Upper lobe of left lung (tissue), 6 donors: ENCODE measurements around the gene HDHD2. TPM values are rescaled to one million over a fixed set of nuclear protein-coding genes. Genes with fewer than 3 reads are reported as not detected.

Experiments
- ATAC-seq, 2 donors: fragments of 200-7000 bp; cut with Tn5 transposase; one replicate each; pipeline ENCODE4 v1.9.1; 2022; ENCODE audit warnings: mild to moderate bottlenecking in 2 of 2, moderate library complexity in 2 of 2; ENCODE audit not compliant: low FRiP score in 2 of 2
- DNase-seq, 2 donors: peaks; one replicate each; pipeline ENCODE4 v3.0.0-alpha.2; 2019 to 2020
- H3K27ac ChIP-seq, 4 donors: fragments of 200-600 bp; sonication (generic); one replicate each; pipeline ENCODE4 v1.5.1; 2016 to 2019
- H3K27me3 ChIP-seq, 4 donors: fragments of 200-600 bp; sonication (generic); one replicate each; pipeline ENCODE4 v1.5.1; 2017 to 2019
- H3K36me3 ChIP-seq, 4 donors: fragments of 200-600 bp; sonication (generic); one replicate each; pipeline ENCODE4 v1.5.1; 2016 to 2019
- H3K4me1 ChIP-seq, 4 donors: fragments of 200-600 bp; sonication (generic); one replicate each; pipeline ENCODE4 v1.5.1; 2018 to 2019
- H3K4me3 ChIP-seq, 4 donors: fragments of 200-600 bp; sonication (generic); one replicate each; pipeline ENCODE4 v1.5.1; 2017 to 2019; ENCODE audit warnings: mild to moderate bottlenecking in 2 of 4, moderate library complexity in 1 of 4
- H3K9me3 ChIP-seq, 4 donors: fragments of 200-600 bp; sonication (generic); one replicate each; pipeline ENCODE4 v1.5.1; 2018 to 2019
- EP300 ChIP-seq, 4 donors: sonication (generic); formaldehyde crosslinking; IDR thresholded peaks; one replicate each; pipeline ENCODE4 v1.5.1; 2017; ENCODE audit warnings: antibody characterized with exemption in 4 of 4, control low read depth in 2 of 4
- POLR2A ChIP-seq, 4 donors: fragments of 450-650 bp; IDR thresholded peaks; one replicate each; pipeline ENCODE4 v1.5.1; 2016 to 2017; ENCODE audit warnings: antibody characterized with exemption in 4 of 4, mild to moderate bottlenecking in 2 of 4
- POLR2AphosphoS5 ChIP-seq, 2 donors: sonication (generic); formaldehyde crosslinking; IDR thresholded peaks; one replicate each; pipeline ENCODE4 v1.5.1; 2017; ENCODE audit warnings: antibody characterized with exemption in 2 of 2
- WGBS, 2 donors: methylation state at CpG; one replicate each; pipeline ENCODE4 v1.1.5; 2017 to 2018; 5-methylcytosine and 5-hydroxymethylcytosine counted together
- total RNA-seq, 6 donors: library from RNA; depleted of rRNA in 4 of 6; stranded (reverse); fragments of >200 nt in 4 of 6; gene quantifications; one replicate each; pipeline versions ENCODE4 v1.1.0 to v1.2.1, GENCODE V29; 2016 to 2021
- TF ChIP-seq, protein P1 (sequence below), 6 experiments: fragments of 450-650 bp in 4 of 6; fragments of 200-600 bp in 2 of 6; sonication (generic) in 2 of 6; IDR thresholded peaks; one replicate each; pipeline ENCODE4 v1.5.1; 2016 to 2019; ENCODE audit warnings: antibody characterized with exemption in 6 of 6
- donor health status: DM: no; HTN: no; CAD: no; lungs with moderate emphysema.
- donor health status: DM: no; HTN: yes; CAD: no; lungs with severe emphysema.

HDHD2 gene
- total RNA-seq, 6 donors from 2014 or later: 19.0 to 39.1 (median 32.1) TPM

DNA sequence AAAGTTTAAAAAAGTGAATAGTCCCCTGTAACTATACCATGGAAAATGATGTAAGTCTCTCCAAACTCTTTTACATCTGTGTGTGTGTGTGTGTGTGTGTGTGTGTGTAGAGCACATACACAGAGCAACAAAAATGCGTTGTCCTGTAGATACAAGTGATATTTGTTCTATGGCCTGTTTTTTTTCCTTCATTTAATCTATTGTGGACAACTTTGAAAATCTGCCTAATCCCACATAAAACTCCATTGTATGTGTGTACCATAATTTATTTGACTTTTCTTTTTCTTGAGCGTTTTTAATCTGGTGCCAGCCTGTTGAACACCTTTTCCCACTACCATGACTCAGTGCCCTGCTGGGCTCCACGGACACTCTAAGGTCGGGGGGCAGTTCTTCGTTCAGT lies 62.6 kb downstream of the HDHD2 start:
- WGBS, 2 donors: 92 to 93% methylated on average over 5 of the region's 5 CpGs
- DNase-seq (no peak), ATAC-seq (no peak)
- no peaks in the 10 kb centered on the region for H3K27me3 ChIP-seq
- TF ChIP-seq, protein P1, sequence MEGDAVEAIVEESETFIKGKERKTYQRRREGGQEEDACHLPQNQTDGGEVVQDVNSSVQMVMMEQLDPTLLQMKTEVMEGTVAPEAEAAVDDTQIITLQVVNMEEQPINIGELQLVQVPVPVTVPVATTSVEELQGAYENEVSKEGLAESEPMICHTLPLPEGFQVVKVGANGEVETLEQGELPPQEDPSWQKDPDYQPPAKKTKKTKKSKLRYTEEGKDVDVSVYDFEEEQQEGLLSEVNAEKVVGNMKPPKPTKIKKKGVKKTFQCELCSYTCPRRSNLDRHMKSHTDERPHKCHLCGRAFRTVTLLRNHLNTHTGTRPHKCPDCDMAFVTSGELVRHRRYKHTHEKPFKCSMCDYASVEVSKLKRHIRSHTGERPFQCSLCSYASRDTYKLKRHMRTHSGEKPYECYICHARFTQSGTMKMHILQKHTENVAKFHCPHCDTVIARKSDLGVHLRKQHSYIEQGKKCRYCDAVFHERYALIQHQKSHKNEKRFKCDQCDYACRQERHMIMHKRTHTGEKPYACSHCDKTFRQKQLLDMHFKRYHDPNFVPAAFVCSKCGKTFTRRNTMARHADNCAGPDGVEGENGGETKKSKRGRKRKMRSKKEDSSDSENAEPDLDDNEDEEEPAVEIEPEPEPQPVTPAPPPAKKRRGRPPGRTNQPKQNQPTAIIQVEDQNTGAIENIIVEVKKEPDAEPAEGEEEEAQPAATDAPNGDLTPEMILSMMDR (IDR thresholded peaks at IDR 0.05): no peak
- TF ChIP-seq EP300 (IDR thresholded peaks at IDR 0.05) (no peak), POLR2A (IDR thresholded peaks at IDR 0.05) (no peak), POLR2AphosphoS5 (IDR thresholded peaks at IDR 0.05) (no peak)
- no peak overlapping the region for H3K4me3 ChIP-seq
- H3K36me3 ChIP-seq: no peaks in the 10 kb centered on the region
- no peak overlapping the region for H3K27ac ChIP-seq
- H3K4me1 ChIP-seq: no peaks in the 10 kb centered on the region
- H3K9me3 ChIP-seq: no peaks in the 10 kb centered on the region

DNA sequence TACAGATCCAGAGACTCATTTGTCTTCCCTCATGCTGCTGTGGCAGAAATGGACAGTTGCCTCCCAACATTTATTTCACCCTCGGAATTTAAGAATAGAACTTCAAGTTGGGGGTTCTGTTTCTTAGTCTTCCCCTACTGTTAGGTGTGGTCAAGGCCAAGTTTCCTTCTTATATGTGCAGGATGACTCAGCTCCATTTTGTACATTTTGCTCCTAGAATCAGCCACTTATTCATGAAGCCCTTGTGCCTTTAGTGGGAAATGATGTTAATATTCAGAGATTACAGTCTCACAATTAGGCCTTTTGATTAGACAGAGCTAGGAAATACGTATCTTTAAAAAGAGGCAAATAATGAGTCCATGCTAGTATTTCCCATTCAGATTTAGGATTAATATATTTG lies 68.7 kb downstream of the HDHD2 start:
- no peak overlapping the region for H3K4me3 ChIP-seq
- TF ChIP-seq POLR2AphosphoS5 (IDR thresholded peaks at IDR 0.05): no peak
- no peak for TF ChIP-seq POLR2A (IDR thresholded peaks at IDR 0.05)
- no peak for TF ChIP-seq EP300 (IDR thresholded peaks at IDR 0.05)
- TF ChIP-seq, protein P1 (IDR thresholded peaks at IDR 0.05): no peak
- 84 to 86% methylated on average over 2 of the region's 2 CpGs for WGBS, 2 donors
- H3K9me3 ChIP-seq: no peaks in the 10 kb centered on the region
- no peaks in the 10 kb centered on the region for H3K4me1 ChIP-seq
- H3K36me3 ChIP-seq: no peaks in the 10 kb centered on the region
- H3K27ac ChIP-seq: no peak overlapping the region
- DNase-seq (no peak), ATAC-seq (no peak)
- no peaks in the 10 kb centered on the region for H3K27me3 ChIP-seq

DNA sequence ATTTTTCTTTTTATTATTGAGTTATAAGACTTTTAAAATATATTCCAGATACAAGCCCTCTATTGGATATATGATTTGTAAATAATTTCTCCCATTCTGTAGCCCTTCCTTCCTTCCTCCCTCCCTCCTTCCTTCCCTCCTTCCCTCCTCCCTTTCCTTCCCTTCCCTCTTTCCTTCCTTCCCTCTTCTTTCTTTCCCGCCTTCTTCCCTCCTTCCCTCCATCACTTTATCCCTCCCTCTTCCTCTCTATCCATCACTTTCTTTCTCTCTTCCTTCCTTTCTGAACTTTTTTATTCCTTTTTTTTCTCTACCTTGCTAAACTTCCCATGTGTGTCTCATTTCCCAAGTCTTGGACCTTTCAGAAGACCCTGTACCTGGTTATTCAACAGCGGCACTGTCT lies 69.4 kb downstream of the HDHD2 start:
- DNase-seq (no peak), ATAC-seq (no peak)
- TF ChIP-seq POLR2AphosphoS5 (IDR thresholded peaks at IDR 0.05): no peak
- no peak for TF ChIP-seq EP300 (IDR thresholded peaks at IDR 0.05)
- no peak for TF ChIP-seq POLR2A (IDR thresholded peaks at IDR 0.05)
- TF ChIP-seq, protein P1 (IDR thresholded peaks at IDR 0.05): no peak
- WGBS, 2 donors: 89 to 91% methylated on average over 2 of the region's 2 CpGs
- no peak overlapping the region for H3K27ac ChIP-seq
- H3K36me3 ChIP-seq: no peaks in the 10 kb centered on the region
- no peaks in the 10 kb centered on the region for H3K27me3 ChIP-seq
- H3K4me3 ChIP-seq: no peak overlapping the region
- no peaks in the 10 kb centered on the region for H3K9me3 ChIP-seq
- no peaks in the 10 kb centered on the region for H3K4me1 ChIP-seq

DNA sequence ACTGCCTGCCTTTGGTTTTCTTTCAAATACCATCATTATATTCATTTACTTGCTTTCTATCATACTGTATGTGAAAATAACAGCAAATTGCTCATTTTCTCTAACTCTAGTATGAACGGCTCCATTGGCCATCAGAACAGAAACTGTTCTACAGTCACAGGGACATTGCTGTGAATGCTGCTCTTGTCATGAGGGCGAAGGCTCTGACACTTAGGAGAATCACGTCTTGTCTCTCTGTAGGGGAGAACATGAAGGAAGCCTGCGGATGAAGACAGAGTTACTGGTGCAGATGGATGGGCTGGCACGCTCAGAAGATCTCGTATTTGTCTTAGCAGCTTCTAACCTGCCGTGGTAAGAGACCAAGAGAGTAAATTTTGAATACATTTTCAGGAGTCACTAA lies 73.2 kb downstream of the HDHD2 start:
- H3K4me3 ChIP-seq: no peak overlapping the region
- H3K4me1 ChIP-seq: no peaks in the 10 kb centered on the region
- TF ChIP-seq POLR2A (IDR thresholded peaks at IDR 0.05): no peak
- TF ChIP-seq, protein P1 (IDR thresholded peaks at IDR 0.05): no peak
- TF ChIP-seq EP300 (IDR thresholded peaks at IDR 0.05): no peak
- no peak for TF ChIP-seq POLR2AphosphoS5 (IDR thresholded peaks at IDR 0.05)
- no peaks in the 10 kb centered on the region for H3K36me3 ChIP-seq
- ATAC-seq: no peak
- no peaks in the 10 kb centered on the region for H3K9me3 ChIP-seq
- no peaks in the 10 kb centered on the region for H3K27me3 ChIP-seq
- WGBS, 2 donors: 93 to 98% methylated on average over 7 of the region's 7 CpGs
- DNase-seq: no peak
- no peak overlapping the region for H3K27ac ChIP-seq

GRCh38 chr18:47075098-47075883 lies 75.0 kb downstream of the HDHD2 start:
- Histone ChIP-seq H3K27me3 (no peaks in the 10 kb centered on the region), H3K4me1 (no peaks in the 10 kb centered on the region), H3K4me3 (no peak overlapping the region), H3K27ac (no peak overlapping the region), H3K9me3 (no peaks in the 10 kb centered on the region), H3K36me3 (no peaks in the 10 kb centered on the region)
- 73 to 76% methylated on average over 12 to 13 of the region's 13 CpGs for WGBS, 2 donors
- DNase-seq (no peak), ATAC-seq (no peak)
- no peak for TF ChIP-seq POLR2A (IDR thresholded peaks at IDR 0.05)
- TF ChIP-seq, protein P1 (IDR thresholded peaks at IDR 0.05): no peak
- no peak for TF ChIP-seq POLR2AphosphoS5 (IDR thresholded peaks at IDR 0.05)
- TF ChIP-seq EP300 (IDR thresholded peaks at IDR 0.05): no peak
